ENCODE data around the gene HTR2B.

The HTR2B gene

GRCh38 chr2:231127936-231128335, 3.1 kb upstream of the HTR2B start:
- TF ChIP-seq CTCF (IDR thresholded peaks at IDR 0.05; ENCODE audit: borderline replicate concordance, insufficient read depth, low read depth, low read length): no peak
- no peak overlapping the region for H3K4me3 ChIP-seq (ENCODE audit: low read depth, low read length)

DNA sequence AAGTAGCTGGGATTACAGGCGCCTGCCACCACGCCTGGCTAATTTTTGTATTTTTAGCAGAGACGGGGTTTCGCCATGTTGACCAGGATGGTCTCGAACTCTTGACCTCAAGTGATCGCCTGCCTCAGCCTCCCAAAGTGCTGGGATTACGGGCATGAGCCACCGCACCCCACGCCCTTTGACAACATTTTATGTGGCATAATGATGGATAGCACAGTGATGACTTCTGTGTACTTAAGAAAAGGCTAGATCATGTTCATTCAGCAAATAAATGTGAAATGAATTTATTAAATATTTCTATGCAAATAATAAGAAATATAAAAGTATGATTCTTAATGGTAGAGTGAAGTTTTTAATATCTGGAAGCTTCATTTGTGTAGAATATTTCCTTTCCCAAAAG, 2.6 kb upstream of the HTR2B start:
- no peak for TF ChIP-seq CTCF (IDR thresholded peaks at IDR 0.05; ENCODE audit: borderline replicate concordance, insufficient read depth, low read depth, low read length)
- H3K4me3 ChIP-seq (ENCODE audit: low read depth, low read length): no peak overlapping the region

DNA sequence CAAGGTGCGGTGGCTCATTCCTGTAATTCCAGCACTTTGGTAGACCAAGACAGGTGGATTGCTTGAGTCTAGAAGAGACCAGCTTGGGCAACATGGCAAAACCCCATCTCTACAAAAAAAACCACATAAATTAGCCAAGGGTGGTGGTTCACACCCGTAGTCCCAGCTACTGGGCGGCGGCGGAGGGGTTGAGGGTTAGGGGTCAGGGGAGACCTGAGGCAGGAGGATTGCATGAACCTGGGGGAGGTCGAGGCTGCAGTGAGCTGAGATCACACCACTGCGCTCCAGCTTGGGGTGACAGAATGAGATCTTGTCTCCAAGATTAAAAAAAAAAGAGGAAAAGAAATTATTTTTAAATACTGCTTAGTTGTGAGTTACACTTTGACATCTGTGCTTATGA, 1.3 kb upstream of the HTR2B start:
- no peak for TF ChIP-seq CTCF (IDR thresholded peaks at IDR 0.05; ENCODE audit: borderline replicate concordance, insufficient read depth, low read depth, low read length)
- H3K4me3 ChIP-seq (ENCODE audit: low read depth, low read length): no peak overlapping the region

DNA sequence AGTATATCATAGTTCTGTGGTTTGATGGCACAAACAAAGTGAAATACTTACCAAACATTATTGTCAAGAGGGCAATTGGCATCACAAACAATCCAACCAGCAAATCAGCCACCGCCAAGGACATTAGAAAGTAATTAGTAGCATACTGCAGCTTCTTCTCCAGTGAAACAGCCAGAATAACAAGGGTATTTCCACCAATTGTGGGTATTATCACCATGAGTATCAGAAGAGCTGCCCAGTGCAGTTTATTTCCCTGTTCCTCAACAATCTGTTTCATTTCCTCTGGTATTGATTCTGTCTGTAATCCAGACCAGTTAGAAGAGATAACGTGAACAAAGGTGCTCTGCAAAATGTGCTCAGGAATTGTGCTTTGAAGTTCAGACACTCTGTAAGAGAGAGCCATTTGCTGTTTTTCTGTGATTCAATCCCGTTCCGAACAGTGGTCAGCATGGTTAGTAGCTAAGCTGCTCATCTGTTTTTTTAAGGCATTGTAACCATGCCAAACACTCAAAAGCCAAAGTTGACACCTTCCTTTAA, 1.4 kb downstream of the HTR2B start:
- no peak for TF ChIP-seq CTCF (IDR thresholded peaks at IDR 0.05; ENCODE audit: borderline replicate concordance, insufficient read depth, low read depth, low read length)
- H3K4me3 ChIP-seq (ENCODE audit: low read depth, low read length): no peak overlapping the region

DNA sequence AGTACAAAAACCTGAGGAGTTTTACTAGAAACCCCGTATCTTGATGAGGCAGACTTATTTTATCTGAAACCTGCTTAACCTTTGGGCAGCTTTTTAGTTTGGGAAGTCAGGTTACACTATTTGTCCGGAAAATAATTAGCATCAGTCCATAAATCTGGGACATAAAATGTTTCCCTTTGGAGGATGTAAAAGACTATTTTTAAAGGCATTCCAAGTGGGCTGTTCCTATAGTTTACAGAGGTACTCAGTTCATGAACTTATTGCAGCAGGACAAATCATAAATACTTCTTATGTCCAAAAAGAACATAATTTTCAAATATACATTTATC, 6.3 kb downstream of the HTR2B start:
- no peak overlapping the region for H3K4me3 ChIP-seq (ENCODE audit: low read depth, low read length)
- TF ChIP-seq CTCF (IDR thresholded peaks at IDR 0.05; ENCODE audit: borderline replicate concordance, insufficient read depth, low read depth, low read length): no peak

GRCh38 chr2:231117922-231118613, 6.8 kb downstream of the HTR2B start:
- TF ChIP-seq CTCF (IDR thresholded peaks at IDR 0.05; ENCODE audit: borderline replicate concordance, insufficient read depth, low read depth, low read length): no peak
- H3K4me3 ChIP-seq (ENCODE audit: low read depth, low read length): no peak overlapping the region

DNA sequence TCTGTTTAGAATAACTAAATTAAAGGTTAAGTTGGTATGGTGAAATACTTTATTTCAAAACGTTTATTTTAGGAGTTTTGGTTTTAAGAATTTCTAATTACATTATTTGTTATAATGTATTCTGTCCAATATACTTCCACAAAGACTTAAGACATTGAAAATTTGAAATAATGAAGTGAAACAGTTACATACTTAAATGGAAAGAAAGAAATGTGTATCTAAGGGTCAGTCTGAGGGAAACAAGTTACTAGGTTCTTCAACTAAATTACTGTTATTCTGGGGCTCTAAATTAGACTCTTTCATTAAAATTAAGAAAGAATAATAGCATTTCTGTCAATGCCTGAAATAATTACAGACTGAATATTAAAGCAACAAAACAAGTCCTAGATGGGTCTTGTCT, 7.7 kb downstream of the HTR2B start:
- H3K4me3 ChIP-seq (ENCODE audit: low read depth, low read length): no peak overlapping the region
- no peak for TF ChIP-seq CTCF (IDR thresholded peaks at IDR 0.05; ENCODE audit: borderline replicate concordance, insufficient read depth, low read depth, low read length)

All from GM12875 (cell line).